GM13977 (cell line): Measurements from ENCODE around the gene KIFAP3.

ENCODE experiments used
- DNase-seq: peaks from one replicate; pipeline ENCODE4 v3.0.0; 2012; ENCODE audit warnings: low spot score
- in situ Hi-C: fragments of 300-500 bp; cut with MboI; formaldehyde crosslinking; loops from one replicate; pipeline ENCODE4 v1.12.0; 2022; ENCODE audit warnings: low sequenced_read_pairs, low pct_unique_long_range_greater_than_20kb, mixed read lengths, inconsistent platforms; ENCODE audit not compliant: unreplicated experiment
- TF ChIP-seq, protein P1 (sequence below): IDR thresholded peaks from 2 replicates; pipeline ENCODE4 v1.5.1; 2012; ENCODE audit warnings: mild to moderate bottlenecking, control low read depth; ENCODE audit not compliant: insufficient read depth; ENCODE audit errors: extremely low read depth, missing control alignments

The KIFAP3 gene

DNA sequence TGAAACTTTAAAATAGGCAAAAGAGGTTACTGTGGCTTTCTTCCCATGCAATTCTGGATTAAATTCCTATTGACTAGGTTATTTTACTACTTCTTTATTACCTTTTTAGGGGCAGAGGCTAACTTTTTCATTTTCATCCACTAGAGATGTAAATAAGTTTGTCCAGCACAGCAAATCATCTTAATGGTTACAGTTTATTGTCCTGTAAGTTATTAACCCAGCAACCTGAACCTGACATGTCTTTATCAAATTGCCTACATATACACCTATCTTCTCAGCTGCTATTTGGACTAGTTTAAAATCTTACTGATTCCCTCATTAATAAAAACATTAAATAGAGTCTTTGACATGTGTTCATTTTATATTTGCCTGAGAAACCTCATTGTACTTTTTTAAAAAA lies 173.9 kb downstream of the KIFAP3 start:
- TF ChIP-seq, protein P1, sequence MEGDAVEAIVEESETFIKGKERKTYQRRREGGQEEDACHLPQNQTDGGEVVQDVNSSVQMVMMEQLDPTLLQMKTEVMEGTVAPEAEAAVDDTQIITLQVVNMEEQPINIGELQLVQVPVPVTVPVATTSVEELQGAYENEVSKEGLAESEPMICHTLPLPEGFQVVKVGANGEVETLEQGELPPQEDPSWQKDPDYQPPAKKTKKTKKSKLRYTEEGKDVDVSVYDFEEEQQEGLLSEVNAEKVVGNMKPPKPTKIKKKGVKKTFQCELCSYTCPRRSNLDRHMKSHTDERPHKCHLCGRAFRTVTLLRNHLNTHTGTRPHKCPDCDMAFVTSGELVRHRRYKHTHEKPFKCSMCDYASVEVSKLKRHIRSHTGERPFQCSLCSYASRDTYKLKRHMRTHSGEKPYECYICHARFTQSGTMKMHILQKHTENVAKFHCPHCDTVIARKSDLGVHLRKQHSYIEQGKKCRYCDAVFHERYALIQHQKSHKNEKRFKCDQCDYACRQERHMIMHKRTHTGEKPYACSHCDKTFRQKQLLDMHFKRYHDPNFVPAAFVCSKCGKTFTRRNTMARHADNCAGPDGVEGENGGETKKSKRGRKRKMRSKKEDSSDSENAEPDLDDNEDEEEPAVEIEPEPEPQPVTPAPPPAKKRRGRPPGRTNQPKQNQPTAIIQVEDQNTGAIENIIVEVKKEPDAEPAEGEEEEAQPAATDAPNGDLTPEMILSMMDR = no peak
- DNase-seq = no peak
- in situ Hi-C loops = loop anchor here (25.0 kb wide), 1 partner anchor 637 kb away; the partner anchor contains the start of gene GORAB

DNA sequence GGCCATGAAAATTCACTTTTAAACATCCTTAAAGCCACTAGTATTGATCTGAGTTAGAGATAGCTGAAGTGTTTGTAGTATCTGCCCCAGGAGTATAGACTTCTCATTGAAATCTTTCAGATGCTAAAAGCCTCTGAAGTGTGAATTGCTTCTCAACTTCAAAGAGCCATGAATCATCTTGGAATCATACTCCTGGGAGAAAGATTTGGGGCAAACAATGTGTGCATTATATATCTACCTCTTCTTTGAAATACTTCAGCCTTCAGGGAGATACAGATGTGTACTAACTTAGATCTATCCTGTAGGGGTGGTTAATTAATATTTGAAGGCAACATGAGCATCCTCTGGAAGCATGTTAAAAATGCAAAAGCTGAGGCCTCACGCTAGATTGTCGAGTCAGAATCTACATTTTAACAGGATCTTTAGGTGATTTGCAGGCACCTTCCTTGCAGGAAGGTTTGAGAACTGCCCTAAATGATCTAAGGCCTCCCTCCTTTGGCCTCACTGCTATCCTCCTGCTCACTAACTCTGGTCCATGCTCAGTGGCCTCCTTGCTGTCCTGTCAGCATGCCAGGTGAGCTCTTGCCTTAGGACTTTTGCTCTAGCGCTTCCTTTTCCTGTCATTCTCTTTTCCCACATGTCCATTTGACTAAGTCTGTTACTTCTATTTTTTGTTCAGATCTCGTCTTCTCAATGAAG lies 174.8 kb downstream of the KIFAP3 start:
- DNase-seq = no peak
- in situ Hi-C loops = loop anchor here (25.0 kb wide), 1 partner anchor 638 kb away; the partner anchor contains the start of gene GORAB
- TF ChIP-seq, protein P1 = no peak

DNA sequence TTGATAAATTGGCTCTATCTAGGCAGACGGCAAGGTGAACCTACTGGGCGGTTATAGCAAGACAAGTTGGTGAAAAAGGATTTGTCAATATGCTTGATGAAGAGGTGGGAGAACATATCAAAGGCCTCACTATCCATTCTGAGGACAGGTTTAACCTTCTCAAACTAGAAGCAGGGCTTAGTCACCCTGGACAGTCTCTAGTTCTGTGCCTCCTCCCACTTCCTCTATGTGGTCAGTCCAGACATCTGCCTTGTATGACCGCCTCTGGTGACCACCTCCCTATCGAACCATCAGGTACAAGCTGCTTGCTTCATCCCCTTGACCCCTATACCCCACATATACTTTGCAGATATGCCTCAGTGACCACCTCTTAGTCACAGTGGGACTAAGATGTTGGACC lies 178.5 kb downstream of the KIFAP3 start:
- DNase-seq = no peak
- TF ChIP-seq, protein P1 = no peak
- in situ Hi-C loops = no loop called here

DNA sequence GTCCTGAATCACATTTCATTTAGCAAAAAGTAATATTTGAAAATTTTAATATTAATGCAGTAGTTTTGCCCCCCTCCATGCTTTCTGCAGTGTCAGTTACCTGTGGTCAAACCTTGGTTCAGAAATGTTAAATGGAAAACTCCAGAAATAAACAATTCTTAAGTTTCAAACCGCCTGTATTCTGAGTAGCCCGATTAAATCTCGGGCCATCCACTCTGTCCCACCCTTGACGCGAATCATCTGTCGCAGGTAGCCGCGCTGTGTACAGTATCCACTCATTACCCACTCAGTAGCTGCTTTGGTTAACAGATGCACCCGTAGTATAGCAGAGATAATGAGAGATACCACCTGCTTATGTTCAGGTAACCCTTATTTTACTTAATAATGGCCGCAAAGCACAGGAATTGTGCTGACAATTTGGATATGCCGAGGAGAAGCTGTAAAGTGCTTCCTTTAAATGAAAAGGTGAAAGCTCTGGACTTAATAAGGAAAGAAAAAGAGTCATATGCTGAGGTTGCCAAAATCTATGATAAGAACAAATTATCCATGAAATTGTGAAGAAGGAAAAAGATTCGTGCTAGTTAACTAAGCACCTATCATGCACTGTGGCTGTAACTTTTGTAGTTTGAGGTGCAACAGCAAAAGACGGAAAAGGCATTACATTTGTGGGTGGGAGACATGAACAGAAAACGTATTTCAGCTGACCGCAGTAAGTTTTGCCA lies 179.9 kb downstream of the KIFAP3 start:
- DNase-seq = no peak
- in situ Hi-C loops = no loop called here
- TF ChIP-seq, protein P1 = no peak

DNA sequence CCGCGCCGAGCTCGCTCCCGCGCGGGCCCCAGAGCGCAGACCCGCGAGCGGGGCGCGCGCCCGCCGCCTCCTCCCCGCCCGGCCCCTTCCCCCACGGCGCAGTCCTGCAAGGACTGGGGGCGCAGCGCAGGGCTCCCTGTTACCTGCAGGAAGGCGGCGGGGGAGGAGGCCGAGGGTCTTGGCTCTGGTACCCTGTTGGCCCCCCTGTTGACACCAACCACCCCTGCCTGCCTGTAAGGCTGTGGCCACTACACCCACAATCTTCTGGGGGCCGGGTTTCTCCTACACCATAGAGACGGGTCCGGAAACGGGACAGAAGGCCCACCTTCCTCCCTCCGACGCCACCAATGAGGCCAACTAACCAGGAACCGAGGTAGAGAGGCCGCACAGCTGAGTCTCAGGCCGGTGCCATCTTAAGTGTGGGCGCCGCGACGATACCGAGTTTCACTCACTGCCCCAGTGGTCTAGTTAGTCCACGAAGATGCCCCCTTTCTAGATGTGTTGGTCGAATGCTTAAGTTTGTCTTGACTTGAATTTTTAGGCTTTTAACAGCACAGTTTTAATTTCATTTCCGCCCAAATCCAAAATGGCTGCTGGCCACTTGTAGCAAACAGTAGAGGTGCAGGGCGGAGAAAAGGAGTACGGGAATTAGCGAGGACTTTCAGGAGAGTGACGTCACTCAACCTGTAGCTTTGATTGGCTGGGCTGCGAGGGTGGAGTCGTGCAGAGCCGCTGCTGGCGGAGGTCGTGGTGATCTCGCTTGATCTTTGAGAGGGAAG lies 180.7 kb downstream of the KIFAP3 start, which contains the start of gene SCYL3:
SCYL3 (minus strand) TSS at position 252 of the 779 bp plus-strand sequence. CDS start 5,056 bp downstream, outside the sequence.
- in situ Hi-C loops = no loop called here
- DNase-seq = peak; percentile 92
- TF ChIP-seq, protein P1 = no peak

DNA sequence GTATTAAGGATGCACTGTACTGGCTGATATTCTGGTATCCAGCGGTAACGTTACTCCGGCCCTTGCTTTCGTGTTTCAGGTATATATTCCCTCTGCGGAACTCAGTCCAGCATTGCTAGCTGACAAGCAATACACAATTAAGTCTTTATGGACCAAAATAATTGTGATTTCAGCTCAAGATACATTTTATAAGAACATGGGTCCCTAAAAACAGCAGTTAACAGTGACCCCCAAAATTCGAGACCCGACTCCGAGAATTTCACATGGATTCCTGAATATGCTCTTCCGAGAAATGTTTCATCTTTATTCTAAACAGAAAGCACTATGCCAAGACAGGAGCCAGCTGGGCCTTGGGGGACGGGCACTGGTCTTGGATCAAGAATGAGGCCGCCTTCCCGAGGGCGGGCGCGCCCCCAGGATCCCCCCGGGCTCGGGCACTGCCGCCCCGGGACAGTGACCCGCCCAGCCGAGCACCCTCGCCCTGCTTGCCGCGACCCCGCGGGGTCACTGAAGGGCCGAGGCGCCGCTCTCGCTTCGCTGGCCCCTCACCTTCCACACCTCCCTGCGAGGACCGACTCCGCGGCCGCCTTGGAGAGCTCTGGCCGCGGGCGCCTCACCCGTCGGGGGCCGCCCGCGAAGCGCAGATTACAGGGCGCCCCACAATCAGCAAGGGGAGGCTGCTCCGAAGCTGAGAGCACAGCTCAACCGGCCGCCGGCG lies 181.4 kb downstream of the KIFAP3 start:
- TF ChIP-seq, protein P1 = no peak
- in situ Hi-C loops = no loop called here
- peak; percentile 30 for DNase-seq
